Neural progenitor cell (in vitro differentiated cells): ENCODE measurements around the gene EPHB1. TPM values are rescaled to one million over a fixed set of nuclear protein-coding genes. Genes with fewer than 3 reads are reported as not detected.

Experiments used
- DNase-seq: peaks from one replicate; pipeline ENCODE4 v3.0.0-alpha.2; 2016; ENCODE audit warnings: low spot score
- H2AFZ ChIP-seq: fragments of 200-600 bp; sonication (generic); replicated peaks from 2 replicates; pipeline ENCODE4 v1.6.1; 2016; ENCODE audit warnings: antibody characterized with exemption
- H3F3A ChIP-seq: fragments of 200-600 bp; sonication (generic); 2 replicates; pipeline ENCODE4 v1.6.1; 2016; ENCODE audit warnings: antibody characterized with exemption, low read depth
- H3K27ac ChIP-seq: fragments of 200-600 bp; sonication (generic); 2 replicates; pipeline ENCODE4 v1.5.1; 2016; ENCODE audit warnings: mild to moderate bottlenecking
- H3K27me3 ChIP-seq: fragments of 200-600 bp; sonication (generic); 2 replicates; pipeline ENCODE4 v1.6.1; 2016; ENCODE audit warnings: mild to moderate bottlenecking, moderate library complexity
- H3K36me3 ChIP-seq: fragments of 200-600 bp; sonication (generic); 2 replicates; pipeline ENCODE4 v1.5.1; 2016
- H3K4me1 ChIP-seq: fragments of 200-600 bp; sonication (generic); 2 replicates; pipeline ENCODE4 v1.6.1; 2016; ENCODE audit warnings: mixed run types
- H3K4me2 ChIP-seq: fragments of 200-600 bp; sonication (generic); 2 replicates; pipeline ENCODE4 v1.6.1; 2016
- H3K4me3 ChIP-seq: fragments of 200-600 bp; sonication (generic); 2 replicates; pipeline ENCODE4 v1.5.1; 2016
- H3K79me2 ChIP-seq: fragments of 200-600 bp; sonication (generic); 2 replicates; pipeline ENCODE4 v1.6.1; 2016; ENCODE audit warnings: low read depth
- H3K9ac ChIP-seq: fragments of 200-600 bp; sonication (generic); 2 replicates; pipeline ENCODE4 v1.6.1; 2016
- H3K9me3 ChIP-seq: fragments of 200-600 bp; sonication (generic); 2 replicates; pipeline ENCODE4 v1.5.1; 2016; ENCODE audit warnings: low read depth
- H4K20me1 ChIP-seq: fragments of 200-600 bp; sonication (generic); 2 replicates; pipeline ENCODE4 v1.6.1; 2016; ENCODE audit warnings: low read depth
- H3K27ac Mint-ChIP-seq: 3 replicates; pipeline ENCODE4 v1.8.0; 2021; ENCODE audit warnings: mixed read lengths
- H3K27me3 Mint-ChIP-seq: 2 replicates; pipeline ENCODE4 v1.8.0; 2022; ENCODE audit warnings: low read depth, mild to moderate bottlenecking, inconsistent platforms, moderate library complexity, mixed read lengths; ENCODE audit not compliant: insufficient read depth
- H3K36me3 Mint-ChIP-seq: 3 replicates; pipeline ENCODE4 v1.8.0; 2021; ENCODE audit warnings: mixed read lengths
- H3K4me1 Mint-ChIP-seq: 3 replicates; pipeline ENCODE4 v1.8.0; 2021; ENCODE audit warnings: mixed read lengths
- H3K4me3 Mint-ChIP-seq: 3 replicates; pipeline ENCODE4 v1.8.0; 2021; ENCODE audit warnings: mild to moderate bottlenecking, moderate library complexity, mixed read lengths
- H3K9me3 Mint-ChIP-seq: 3 replicates; pipeline ENCODE4 v1.8.0; 2020; ENCODE audit warnings: mixed read lengths
- CTCF ChIP-seq: fragments of 200-600 bp; sonication (generic); IDR thresholded peaks from 2 replicates; pipeline ENCODE4 v1.5.1; 2017; ENCODE audit warnings: antibody characterized with exemption, mild to moderate bottlenecking
- EZH2 ChIP-seq: fragments of 200-600 bp; sonication (generic); IDR thresholded peaks from 2 replicates; pipeline ENCODE4 v1.6.1; 2017; ENCODE audit warnings: antibody characterized with exemption, mild to moderate bottlenecking, moderate library complexity
- EZH2phosphoT487 ChIP-seq: fragments of 200-600 bp; sonication (generic); IDR thresholded peaks from 2 replicates; pipeline ENCODE4 v1.6.1; 2017; ENCODE audit warnings: antibody characterized with exemption
- total RNA-seq: library from RNA; depleted of rRNA; stranded (reverse); fragments of >200 nt; gene quantifications from 2 replicates; pipeline ENCODE4 v1.2.3, GENCODE V29; 2015; ENCODE audit warnings: low replicate concordance

The EPHB1 gene
- total RNA-seq, 1 donor from 2014 or later = 9.1 TPM

- Mint-ChIP-seq H3K4me1 (peaks cover 2% of the 10 kb centered on the region), H3K27ac (no peak overlapping the region), H3K27me3 (no peaks in the 10 kb centered on the region), H3K4me3 (no peak overlapping the region), H3K9me3 (no peaks in the 10 kb centered on the region), H3K36me3 (peaks cover 4% of the 10 kb centered on the region)
- Histone ChIP-seq H3K4me3 (no peak overlapping the region), H3K9ac (no peak overlapping the region), H3F3A (no peaks in the 10 kb centered on the region), H3K36me3 (no peaks in the 10 kb centered on the region), H2AFZ (no peak overlapping the region), H3K27me3 (no peaks in the 10 kb centered on the region), H3K9me3 (no peaks in the 10 kb centered on the region), H3K4me2 (no peak overlapping the region), H4K20me1 (no peaks in the 10 kb centered on the region), H3K79me2 (no peaks in the 10 kb centered on the region), H3K4me1 (peaks cover under 1% of the 10 kb centered on the region), H3K27ac (no peak overlapping the region)
- no peak for DNase-seq
- TF ChIP-seq CTCF = no peak
- TF ChIP-seq EZH2phosphoT487 = no peak
- no peak for TF ChIP-seq EZH2
These were observed 359.1 kb downstream of the EPHB1 start for GRCh38 chr3:135154186-135154585.

GRCh38 chr3:135155228-135155627 lies 360.2 kb downstream of the EPHB1 start:
- TF ChIP-seq EZH2 (no peak), EZH2phosphoT487 (no peak), CTCF (no peak)

GRCh38 chr3:135155791-135156190 lies 360.7 kb downstream of the EPHB1 start:
- Mint-ChIP-seq H3K4me3 (no peak overlapping the region), H3K27ac (no peak overlapping the region), H3K27me3 (no peaks in the 10 kb centered on the region), H3K4me1 (peaks cover 13% of the 10 kb centered on the region), H3K9me3 (no peaks in the 10 kb centered on the region), H3K36me3 (peaks cover 4% of the 10 kb centered on the region)
- Histone ChIP-seq H3K36me3 (no peaks in the 10 kb centered on the region), H3K27me3 (no peaks in the 10 kb centered on the region), H3K9ac (no peak overlapping the region), H3K4me3 (no peak overlapping the region), H3K9me3 (no peaks in the 10 kb centered on the region), H2AFZ (no peak overlapping the region), H4K20me1 (no peaks in the 10 kb centered on the region), H3K4me2 (no peak overlapping the region), H3K79me2 (no peaks in the 10 kb centered on the region), H3F3A (no peaks in the 10 kb centered on the region), H3K4me1 (peaks cover 17% of the 10 kb centered on the region), H3K27ac (no peak overlapping the region)
- no peak for DNase-seq
- no peak for TF ChIP-seq EZH2phosphoT487
- no peak for TF ChIP-seq CTCF
- TF ChIP-seq EZH2 = no peak

More at GRCh38 chr3:135155228-135155627, 360.2 kb downstream of the EPHB1 start:
- no peak overlapping the region for H3K4me3 ChIP-seq
- H3K4me1 ChIP-seq = peaks cover 11% of the 10 kb centered on the region
- no peak overlapping the region for H3K4me2 ChIP-seq
- no peaks in the 10 kb centered on the region for H3F3A ChIP-seq
- no peak overlapping the region for H2AFZ ChIP-seq
- no peaks in the 10 kb centered on the region for H3K27me3 ChIP-seq
- no peak overlapping the region for H3K4me3 Mint-ChIP-seq
- peaks cover 4% of the 10 kb centered on the region for H3K36me3 Mint-ChIP-seq
- no peak for DNase-seq
- H3K79me2 ChIP-seq = no peaks in the 10 kb centered on the region
- no peak overlapping the region for H3K9ac ChIP-seq
- no peaks in the 10 kb centered on the region for H4K20me1 ChIP-seq
- no peaks in the 10 kb centered on the region for H3K27me3 Mint-ChIP-seq
- no peak overlapping the region for H3K27ac ChIP-seq
- H3K9me3 ChIP-seq = no peaks in the 10 kb centered on the region
- H3K4me1 Mint-ChIP-seq = peaks cover 7% of the 10 kb centered on the region
- H3K27ac Mint-ChIP-seq = no peak overlapping the region
- no peaks in the 10 kb centered on the region for H3K9me3 Mint-ChIP-seq
- no peaks in the 10 kb centered on the region for H3K36me3 ChIP-seq
